NCI-H526 treated with DMSO at 0.1 percent for 48 hours (cell line): Measurements from ENCODE around the gene TMEM123.
A peak's percentile ranks its signal among the peaks of the same experiment; 100 is the strongest.

Experiments used
- DNase-seq: peaks from one replicate; lab custom pipeline; 2025; lab: John Stamatoyannopoulos, UW

TMEM123 gene

DNA sequence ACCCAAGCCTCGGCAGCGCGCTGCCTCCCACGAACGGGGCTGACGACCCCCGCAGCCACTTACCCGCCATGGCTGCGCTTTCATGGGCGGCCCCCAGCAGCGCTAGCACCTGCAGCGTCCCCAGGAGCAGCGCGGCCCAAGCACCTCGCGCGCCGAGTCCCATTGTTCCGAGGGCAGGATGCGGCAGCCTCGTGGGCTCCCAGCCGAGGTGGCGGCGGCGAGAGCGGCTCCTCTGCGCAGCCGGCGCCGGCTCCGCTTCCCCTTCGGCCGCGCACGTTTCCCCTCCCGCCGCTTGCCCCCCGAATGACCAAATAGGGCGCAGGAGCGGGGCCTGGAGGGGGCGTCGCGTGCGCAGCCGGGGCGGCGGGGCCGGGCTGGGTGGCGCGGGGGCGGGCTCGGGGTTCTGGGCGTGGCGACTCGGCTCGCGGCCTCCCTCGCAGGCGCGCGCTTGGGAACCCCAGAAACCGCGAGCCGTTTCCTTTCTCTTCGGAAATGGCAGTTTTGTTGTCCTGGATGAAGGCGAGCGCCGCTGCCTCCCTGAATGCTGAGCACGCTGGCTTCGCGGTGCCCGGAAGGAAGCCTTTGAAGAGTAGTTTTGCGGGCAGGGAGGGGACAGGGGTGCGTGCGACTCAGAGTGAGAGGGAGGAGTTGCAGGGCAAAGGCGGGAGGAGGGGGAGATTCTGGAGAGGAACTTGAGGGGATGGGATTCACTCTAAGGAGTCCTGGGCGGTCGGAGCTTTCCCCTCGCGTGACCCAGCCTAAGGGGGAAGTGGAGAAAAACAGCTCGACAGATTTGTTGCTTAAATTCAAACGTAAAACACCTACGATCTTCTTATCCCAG, at the start of gene TMEM123:
TSS of gene TMEM123 (minus strand) at position 305 of the 841 bp plus-strand sequence. CDS start at position 163, 142 bp downstream.
- DNase-seq, result peak; percentile 78

- no peak for DNase-seq
These were observed 48.3 kb upstream of the TMEM123 start for GRCh38 chr11:102500829-102501228.

GRCh38 chr11:102499931-102500330, 47.4 kb upstream of the TMEM123 start:
- no peak for DNase-seq

GRCh38 chr11:102499151-102499550, 46.6 kb upstream of the TMEM123 start:
- no peak for DNase-seq

DNA sequence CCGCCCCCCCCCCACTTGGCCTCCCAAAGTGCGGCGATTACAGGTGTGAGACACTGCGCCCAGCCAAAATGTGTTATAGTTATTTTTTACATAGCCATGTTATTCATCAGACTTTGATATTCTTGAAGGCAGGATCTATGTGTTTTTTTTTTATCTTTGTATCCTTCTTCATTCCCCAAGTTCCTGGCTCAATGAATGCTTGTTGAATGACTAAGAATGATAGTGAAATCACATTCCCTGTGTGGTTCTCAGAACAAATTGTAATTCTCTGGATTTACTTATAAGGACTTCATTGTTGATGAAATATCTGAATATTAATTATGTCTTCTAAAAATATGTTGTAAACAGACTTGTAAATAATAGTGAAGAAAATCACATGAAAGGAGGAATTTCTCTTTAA, 44.5 kb upstream of the TMEM123 start:
- no peak for DNase-seq

DNA sequence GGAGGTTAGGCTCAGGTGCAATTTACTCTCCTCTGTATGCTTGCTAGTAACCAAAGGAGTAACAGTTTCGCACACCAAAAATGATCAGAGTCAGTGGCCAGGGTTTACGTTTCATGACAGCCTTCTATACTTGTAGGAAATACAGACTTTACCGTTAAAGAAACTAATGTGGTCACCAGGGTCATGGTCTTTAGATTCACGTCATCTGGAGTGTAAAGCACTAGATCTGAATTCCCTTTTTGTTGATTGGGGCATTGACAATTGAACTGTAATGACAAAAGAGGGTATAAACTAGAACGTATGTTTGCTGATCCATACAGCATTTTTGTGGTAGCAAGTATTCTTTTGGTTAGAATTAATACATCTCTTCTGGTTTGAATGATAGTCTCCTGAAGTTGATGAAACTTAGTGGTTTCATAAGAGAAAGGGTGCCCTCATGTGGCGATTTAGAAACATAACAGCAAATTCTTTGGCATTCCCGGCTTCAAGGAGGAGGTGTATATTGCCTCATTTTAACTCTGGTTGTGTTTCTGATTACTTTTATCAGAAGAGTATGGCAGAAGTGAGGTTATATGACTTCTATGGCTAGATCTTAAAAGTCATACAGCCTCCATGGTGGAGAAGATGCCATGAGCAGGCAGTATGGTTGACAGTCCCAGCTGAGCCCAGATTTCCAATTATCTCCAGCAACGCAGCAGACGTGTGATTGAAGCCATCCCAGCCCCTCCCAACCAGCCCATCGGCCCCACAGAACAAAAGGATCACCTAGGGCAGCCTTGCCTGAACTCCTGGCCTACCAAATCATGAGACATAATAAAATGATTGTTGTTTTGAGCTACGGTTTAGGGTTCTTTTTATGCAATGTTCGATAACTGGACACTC, 42.8 kb upstream of the TMEM123 start:
- peak; percentile 89 for DNase-seq

- DNase-seq, result no peak
These were observed 41.7 kb upstream of the TMEM123 start for GRCh38 chr11:102494216-102494615.

DNA sequence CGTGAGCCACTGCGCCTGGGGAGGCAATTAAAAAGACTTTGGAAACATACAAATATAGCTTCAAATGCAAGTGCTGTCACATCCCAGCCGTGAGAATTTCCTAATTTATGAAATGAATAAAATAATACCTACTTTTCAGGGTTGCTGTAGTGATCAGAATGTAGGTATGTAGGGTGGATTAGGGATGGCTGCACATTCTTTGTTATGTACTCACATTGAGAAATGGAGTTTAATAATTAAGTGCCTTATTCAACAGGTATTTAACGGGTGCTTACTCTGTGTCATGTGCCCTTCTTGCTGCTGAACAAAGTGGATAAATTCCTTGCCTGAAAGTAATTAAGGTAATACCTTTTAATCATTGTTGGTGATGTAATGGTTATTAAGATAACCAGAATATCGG, 41.0 kb upstream of the TMEM123 start:
- DNase-seq, result no peak

GRCh38 chr11:102491969-102492368, 39.4 kb upstream of the TMEM123 start:
- no peak for DNase-seq

DNA sequence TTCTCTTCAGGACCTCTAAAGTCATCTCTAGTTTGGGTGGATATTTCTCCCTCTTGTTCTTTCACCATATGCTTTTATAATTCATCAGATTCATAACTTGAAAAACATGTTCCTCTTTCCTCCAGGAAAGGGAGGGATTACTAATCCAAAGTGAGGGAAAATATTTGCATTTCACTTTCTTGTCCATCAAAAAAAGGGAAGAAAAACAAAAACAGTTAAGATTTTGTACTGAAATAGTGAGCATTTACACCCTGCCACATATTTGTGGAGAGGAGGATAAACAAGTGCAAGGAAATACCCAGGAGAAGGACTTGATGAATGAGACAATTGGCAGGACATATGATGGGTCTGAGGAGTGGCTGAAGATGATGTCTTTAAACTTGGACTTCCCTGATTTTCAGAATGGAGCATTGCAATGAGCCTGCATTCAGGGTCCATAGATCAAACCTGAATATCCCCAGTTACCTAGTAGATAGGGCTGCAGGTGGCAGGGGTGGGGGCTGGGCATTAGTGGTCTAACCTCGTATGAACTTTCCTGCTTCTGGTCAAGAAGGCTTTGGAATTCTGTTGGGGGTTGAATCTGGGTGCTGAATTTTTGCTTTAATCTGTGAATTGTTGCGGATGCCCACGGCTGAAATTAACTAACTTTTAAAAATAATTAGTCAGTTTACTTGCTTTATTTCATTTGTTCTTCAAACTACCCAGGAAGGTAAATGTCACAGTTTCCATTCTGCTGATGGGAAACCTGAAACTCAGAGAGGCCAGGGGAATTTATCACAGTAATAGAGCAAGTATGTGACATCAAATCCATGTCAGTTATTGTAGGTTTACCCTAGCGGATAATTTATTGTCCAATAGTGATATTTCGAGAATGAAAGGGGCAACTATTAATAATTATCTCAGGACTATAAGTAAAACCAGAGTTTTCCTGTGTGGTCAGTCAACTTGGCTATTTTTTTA, 36.9 kb upstream of the TMEM123 start:
- no peak for DNase-seq

- no peak for DNase-seq
These were observed 35.6 kb upstream of the TMEM123 start for GRCh38 chr11:102488208-102488607.

DNA sequence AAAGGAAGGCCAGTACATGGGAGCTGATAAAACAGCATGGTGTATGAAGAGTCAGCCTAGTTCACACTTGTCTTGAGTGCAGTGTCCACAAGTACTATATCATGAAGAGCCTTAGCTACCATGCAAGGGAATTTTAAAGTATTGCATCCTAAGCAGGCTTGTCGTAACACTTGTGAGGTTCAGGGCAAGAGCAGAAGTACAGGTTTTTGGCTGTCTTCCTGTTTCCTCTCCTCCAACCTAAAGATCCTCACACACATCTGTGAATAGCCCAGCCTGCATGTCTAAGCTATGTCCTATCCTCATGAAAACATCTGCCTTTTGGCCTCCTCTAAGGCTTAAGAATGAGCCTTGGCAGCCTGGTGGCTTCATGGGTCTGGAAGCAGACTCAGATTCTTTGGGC, 34.6 kb upstream of the TMEM123 start:
- no peak for DNase-seq

- DNase-seq, result no peak
These were observed 34.0 kb upstream of the TMEM123 start for GRCh38 chr11:102486584-102486983.

GRCh38 chr11:102485095-102485722, 32.6 kb upstream of the TMEM123 start:
- DNase-seq, result no peak

GRCh38 chr11:102482433-102482832, 29.9 kb upstream of the TMEM123 start:
- DNase-seq, result no peak

- DNase-seq, result no peak
These were observed 27.2 kb upstream of the TMEM123 start for GRCh38 chr11:102479733-102480132.

- no peak for DNase-seq
These were observed 26.2 kb upstream of the TMEM123 start for GRCh38 chr11:102478673-102479299.

GRCh38 chr11:102476812-102477211, 24.2 kb upstream of the TMEM123 start:
- DNase-seq, result peak; percentile 55

DNA sequence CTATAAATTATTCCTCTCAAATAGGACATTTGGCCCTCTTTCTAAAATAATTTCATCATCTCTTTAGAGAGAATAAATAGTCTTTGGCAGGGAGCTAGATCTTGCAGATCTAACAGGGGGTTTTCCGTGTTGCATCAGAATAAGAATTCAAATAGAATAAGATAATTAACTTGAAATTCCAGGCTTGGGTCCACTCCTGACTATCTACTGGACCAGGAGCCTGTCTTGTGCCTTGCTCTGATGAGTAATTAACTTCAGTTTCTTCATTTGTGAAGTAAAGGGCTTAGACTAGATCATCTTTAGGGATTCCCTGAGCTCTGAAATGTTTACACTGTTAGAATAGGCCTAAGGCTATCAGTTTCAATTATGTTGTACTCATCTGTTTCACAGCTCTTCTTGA, 23.5 kb upstream of the TMEM123 start:
- no peak for DNase-seq

- DNase-seq, result no peak
These were observed 21.0 kb upstream of the TMEM123 start for GRCh38 chr11:102473543-102473942.

- DNase-seq, result no peak
These were observed 19.6 kb upstream of the TMEM123 start for GRCh38 chr11:102472127-102472526.
